ENCODE data around the gene NCOA3.

- TF ChIP-seq CTCF (IDR thresholded peaks at IDR 0.05) (no peak), POLR2A (IDR thresholded peaks at IDR 0.05) (no peak)
Observed at GRCh38 chr20:47682028-47682783, 180.5 kb downstream of the NCOA3 start.

All from adrenal gland (tissue), 5 donors.